OCI-LY1 (cell line): ENCODE results near the gene CADM1.

Experiments used
- CTCF ChIP-seq: fragments of 200-600 bp; sonication (generic), shearing (Covaris generic); IDR thresholded peaks from 2 replicates; pipeline ENCODE4 v1.5.1; 2017; ENCODE audit warnings: mild to moderate bottlenecking, antibody characterized with exemption, low read length, moderate library complexity, mixed read lengths
- EZH2 ChIP-seq: fragments of 200-600 bp; sonication (generic), shearing (Covaris generic); IDR thresholded peaks from 2 replicates; pipeline ENCODE4 v1.8.0; 2017; ENCODE audit warnings: borderline replicate concordance, mixed run types, mild to moderate bottlenecking, antibody characterized with exemption, low read length, moderate library complexity, mixed read lengths

GRCh38 chr11:115191761-115192160, 312.5 kb downstream of the CADM1 start:
- no peak for TF ChIP-seq CTCF
- TF ChIP-seq EZH2: no peak
